ENCODE results near the gene CDK19. TPM values are rescaled to one million over a fixed set of nuclear protein-coding genes. Genes with fewer than 3 reads are reported as not detected.

CDK19 gene
- total and polyA plus RNA-seq, 2 of the 13 experiments (the other 11 are each of a cell fraction or from before 2014, with no cell fraction given) = 13.4 to 27.0 TPM

GRCh38 chr6:110561696-110562095 lies 253.6 kb downstream of the CDK19 start (continued):
- TF ChIP-seq UBTF (CRISPR knock-in tag; IDR thresholded peaks at IDR 0.05) = no peak

GRCh38 chr6:110561008-110561396 lies 254.3 kb downstream of the CDK19 start:
- H3K9ac ChIP-seq (ENCODE audit: insufficient read depth, low read depth, low read length) = no peak overlapping the region
- peak overlapping the region; percentile 53 for H3K27ac ChIP-seq (ENCODE audit: extremely low read length, insufficient read depth, low read length)
- no TSS peak for BruUV-seq (replicated peaks)
- H3K4me3 ChIP-seq (replicated peaks in 1 of 3; ENCODE audit: insufficient read depth in 1 of 3, low read depth in 2 of 3, low read length in 3 of 3) = no peak overlapping the region
- H3K36me3 ChIP-seq (replicated peaks in 1 of 2; ENCODE audit: control insufficient read depth in 1 of 2, insufficient read depth in 2 of 2, low read length in 2 of 2) = no peaks in the 10 kb centered on the region
- H3K4me2 ChIP-seq (ENCODE audit: low read depth, low read length) = no peak overlapping the region
- FAIRE-seq (no peak), DNase-seq (ENCODE audit: low spot score) (no peak), ATAC-seq (no peak)
- in situ Hi-C loops (cut with HindIII; ENCODE audit: extremely low pct_ligation_motif_present, low pct_unique_long_range_greater_than_20kb) = no loop called here
- CTCF ChIA-PET (ENCODE audit: low intra/inter-chr PET ratio, low total read pairs) = no interaction called here
- POLR2A ChIA-PET = no interaction called here
- H2AFZ ChIP-seq (ENCODE audit: low read length) = no peak overlapping the region
- H3K4me1 ChIP-seq (ENCODE audit: insufficient read depth, low read length) = peaks cover 96% of the 10 kb centered on the region
- intact Hi-C loops (cut with micrococcal nuclease; ENCODE audit: unreplicated experiment) = loop anchor here (10.0 kb wide), 1 partner anchor 94 kb away; no protein-coding TSS in a partner anchor
- WGBS (ENCODE audit: low lambda C conversion rate) = 85% methylated on average over 3 of the region's 5 CpGs
- 0 out of 2 replicates have a peak, but pooled peaks cover 4% of the 10 kb centered on the region for H3K9me3 ChIP-seq (ENCODE audit: low read length)
- no peaks in the 10 kb centered on the region for H3K27me3 ChIP-seq (ENCODE audit: control insufficient read depth in 1 of 2, insufficient read depth in 2 of 2, low read length in 2 of 2)
- no peaks in the 10 kb centered on the region for H3K79me2 ChIP-seq (ENCODE audit: insufficient read depth, low read length)
- H4K20me1 ChIP-seq (ENCODE audit: insufficient read depth, low read length) = no peaks in the 10 kb centered on the region
- TF ChIP-seq ZNF318 (CRISPR knock-in tag; IDR thresholded peaks at IDR 0.05) (no peak), BRF2 (CRISPR knock-in tag; IDR thresholded peaks at IDR 0.05) (no peak)
- TF ChIP-seq, protein P1, sequence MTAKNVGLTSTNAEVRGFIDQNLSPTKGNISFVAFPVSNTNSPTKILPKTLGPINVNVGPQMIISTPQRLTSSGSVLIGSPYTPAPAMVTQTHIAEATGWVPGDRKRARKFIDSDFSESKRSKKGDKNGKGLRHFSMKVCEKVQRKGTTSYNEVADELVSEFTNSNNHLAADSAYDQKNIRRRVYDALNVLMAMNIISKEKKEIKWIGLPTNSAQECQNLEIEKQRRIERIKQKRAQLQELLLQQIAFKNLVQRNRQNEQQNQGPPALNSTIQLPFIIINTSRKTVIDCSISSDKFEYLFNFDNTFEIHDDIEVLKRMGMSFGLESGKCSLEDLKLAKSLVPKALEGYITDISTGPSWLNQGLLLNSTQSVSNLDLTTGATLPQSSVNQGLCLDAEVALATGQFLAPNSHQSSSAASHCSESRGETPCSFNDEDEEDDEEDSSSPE (CRISPR knock-in tag; IDR thresholded peaks at IDR 0.05) = no peak

Measured in HepG2 (cell line).